SKM-1 (cell line): ENCODE data around the gene ANGPT4.
A peak's percentile ranks its signal among the peaks of the same experiment; 100 is the strongest.

Experiments
- DNase-seq: peaks from one replicate; lab custom pipeline; 2025; ENCODE audit not compliant: unreplicated experiment; lab: John Stamatoyannopoulos, UW

ANGPT4 gene

GRCh38 chr20:940926-941325 lies 24.8 kb upstream of the ANGPT4 start:
- DNase-seq = no peak

- no peak for DNase-seq
These were observed 23.5 kb upstream of the ANGPT4 start for GRCh38 chr20:939606-940005.

- DNase-seq = no peak
These were observed 18.2 kb upstream of the ANGPT4 start for GRCh38 chr20:934186-934840.

- DNase-seq = no peak
These were observed 16.9 kb upstream of the ANGPT4 start for GRCh38 chr20:933029-933428.

GRCh38 chr20:931401-931800 lies 15.3 kb upstream of the ANGPT4 start:
- no peak for DNase-seq

DNA sequence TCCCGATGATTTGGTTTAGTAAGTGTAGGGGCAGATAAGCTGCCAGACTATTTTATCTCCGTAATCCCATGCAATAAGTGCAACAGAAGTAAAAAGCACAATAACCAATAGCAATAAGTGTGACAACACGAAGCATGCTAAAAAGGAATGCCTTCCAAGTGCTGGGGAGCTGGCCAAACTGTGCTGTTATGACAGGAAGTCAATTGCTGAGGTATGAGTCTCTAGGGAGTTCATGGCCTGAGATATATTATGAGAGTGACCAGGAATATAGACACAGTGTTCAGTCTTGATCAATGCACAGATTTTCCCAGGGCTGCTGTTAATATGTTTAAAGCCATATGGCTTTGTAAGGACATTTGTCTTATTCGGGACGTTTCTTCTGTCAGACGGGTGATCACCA lies 10.5 kb upstream of the ANGPT4 start:
- DNase-seq = no peak

DNA sequence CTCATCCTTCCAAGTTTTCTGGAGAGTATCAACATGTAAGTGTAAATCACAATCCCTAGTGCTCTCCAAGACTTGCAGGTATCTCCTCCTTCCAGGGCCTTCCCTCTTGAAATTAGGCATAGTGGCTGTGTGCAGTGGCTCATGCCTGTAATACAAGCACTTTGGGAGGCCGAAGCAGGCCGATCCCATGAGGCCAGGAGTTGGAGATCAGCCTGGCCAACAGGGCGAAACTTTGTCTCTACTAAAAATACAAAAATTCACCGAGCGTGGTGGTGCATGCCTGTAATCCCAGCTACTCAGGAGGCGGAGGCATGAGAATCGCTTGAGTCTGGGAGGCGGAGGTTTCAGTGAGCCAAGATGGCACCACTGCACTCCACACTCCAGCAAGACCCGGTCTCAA lies 9.4 kb upstream of the ANGPT4 start:
- DNase-seq = no peak

DNA sequence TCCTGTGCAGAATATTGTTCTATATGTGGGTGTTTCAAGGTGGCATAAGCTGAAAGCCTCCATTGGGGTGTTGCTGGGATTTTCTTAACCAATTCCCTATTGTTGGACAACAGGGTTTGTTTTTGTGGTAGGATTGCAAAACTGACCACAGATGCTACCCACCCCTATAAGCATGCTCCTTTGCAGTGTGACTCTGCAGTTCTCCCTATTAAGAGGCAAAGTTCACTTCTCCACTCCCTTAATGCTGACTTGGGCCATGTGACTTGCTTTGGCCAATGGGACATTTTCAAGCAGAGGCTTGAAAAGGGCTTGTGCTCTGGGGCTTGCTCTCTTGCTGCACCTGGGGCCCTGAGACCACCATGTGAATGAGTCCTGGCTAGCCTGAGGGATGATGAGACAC lies 8.5 kb upstream of the ANGPT4 start:
- DNase-seq = peak; percentile 12

GRCh38 chr20:922781-923180 lies 6.6 kb upstream of the ANGPT4 start:
- no peak for DNase-seq

- DNase-seq = no peak
These were observed 4.9 kb upstream of the ANGPT4 start for GRCh38 chr20:921068-921467.

GRCh38 chr20:920311-920710 lies 4.2 kb upstream of the ANGPT4 start:
- DNase-seq = no peak

GRCh38 chr20:919491-919916 lies 3.4 kb upstream of the ANGPT4 start:
- DNase-seq = no peak

GRCh38 chr20:917416-917815 lies 1.3 kb upstream of the ANGPT4 start:
- no peak for DNase-seq

GRCh38 chr20:916825-917224 lies 691 bp upstream of the ANGPT4 start:
- no peak for DNase-seq

DNA sequence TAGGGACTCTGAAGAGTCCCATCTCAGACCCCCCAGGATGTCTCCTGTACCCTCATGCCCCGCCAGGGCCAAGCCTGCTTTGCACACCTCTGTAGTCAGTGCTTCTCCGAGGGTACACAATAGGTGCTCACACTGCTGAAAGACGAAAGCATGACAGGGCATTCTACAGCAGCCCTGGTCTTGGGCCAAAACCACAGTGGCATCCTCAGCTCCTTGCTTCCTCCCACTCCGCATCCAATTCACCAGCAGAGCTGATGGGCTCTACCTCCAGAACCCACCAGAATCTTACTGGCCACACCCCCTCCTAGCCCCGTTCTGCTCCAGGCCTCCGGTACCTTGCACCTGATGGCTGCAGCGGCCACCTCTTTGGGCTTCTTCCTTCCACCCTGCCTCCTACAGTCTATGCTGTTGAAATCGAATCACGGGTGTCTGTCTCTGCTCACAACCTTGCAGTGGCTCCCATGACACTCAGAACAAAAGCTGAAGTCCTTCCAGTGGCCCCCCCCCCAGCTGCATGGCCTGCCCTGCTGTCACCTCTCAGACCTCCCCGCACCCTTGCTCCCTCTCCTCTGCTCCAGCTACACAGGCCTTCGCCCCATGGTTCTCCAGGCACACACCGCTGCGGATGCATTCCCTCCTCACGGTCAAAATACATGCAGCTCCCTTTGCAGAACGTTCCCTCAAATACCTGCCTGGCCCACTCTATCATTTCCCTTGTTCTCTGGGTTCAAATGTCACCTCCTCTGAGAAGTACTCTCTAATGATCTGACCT lies 1.2 kb downstream of the ANGPT4 start:
- DNase-seq = no peak

DNA sequence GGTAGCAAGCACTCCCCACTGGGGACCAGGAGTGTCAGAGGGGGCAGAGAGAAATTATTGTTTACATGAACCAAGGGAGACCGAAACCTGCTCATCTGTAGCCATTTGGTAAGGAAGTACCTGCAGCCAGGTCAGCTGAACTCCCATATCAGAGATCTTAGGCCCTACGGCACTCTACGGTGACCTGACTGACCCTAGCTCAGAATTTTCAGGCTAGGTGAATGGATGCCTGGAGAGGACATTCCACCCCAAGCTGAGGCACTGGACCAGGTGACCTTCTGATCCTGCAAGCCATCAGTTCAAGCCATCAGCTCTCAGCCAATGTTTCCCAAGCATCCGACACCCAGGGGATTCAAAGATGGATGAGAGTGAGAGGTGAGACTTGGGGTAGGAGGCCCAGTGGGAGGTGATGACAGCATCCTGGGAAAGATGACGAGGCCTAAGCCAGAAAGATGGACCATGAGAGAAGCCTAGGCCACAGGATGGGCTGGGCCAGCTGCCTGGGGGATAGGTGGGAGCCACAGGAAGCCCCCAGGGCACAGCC lies 2.8 kb downstream of the ANGPT4 start:
- DNase-seq = no peak

GRCh38 chr20:911882-912600 lies 4.1 kb downstream of the ANGPT4 start:
- DNase-seq = no peak

- no peak for DNase-seq
These were observed 5.0 kb downstream of the ANGPT4 start for GRCh38 chr20:910870-911770.

- DNase-seq = no peak
These were observed 5.8 kb downstream of the ANGPT4 start for GRCh38 chr20:910132-910869.

DNA sequence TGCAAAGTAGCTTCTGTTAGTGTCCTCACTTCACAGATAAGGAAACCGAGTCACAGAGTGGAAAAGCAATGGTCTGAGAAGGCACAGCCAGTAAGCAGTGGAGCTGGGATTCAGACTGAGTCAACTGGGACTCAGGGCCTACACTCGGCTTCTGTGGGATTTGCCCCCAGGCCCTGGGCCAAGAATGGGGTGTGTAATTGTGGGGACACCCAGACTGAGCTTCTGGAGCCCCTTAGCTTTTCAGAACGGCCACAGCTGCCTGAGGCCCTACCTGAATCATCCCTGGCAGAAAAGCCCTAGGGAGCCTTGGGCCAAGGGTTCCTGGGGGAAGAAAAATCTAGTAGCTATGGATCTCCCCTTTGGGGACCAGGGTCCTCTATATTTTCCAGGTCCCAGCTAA lies 6.5 kb downstream of the ANGPT4 start:
- DNase-seq = no peak
